Gastroesophageal sphincter (tissue), 3 donors: ENCODE results near the gene DNTT.

Experiments
- POLR2A ChIP-seq, 2 donors: fragments of 450-650 bp; IDR thresholded peaks; one replicate each; pipeline ENCODE4 v1.6.1; 2017; ENCODE audit warnings: antibody characterized with exemption in 2 of 2, mild to moderate bottlenecking in 2 of 2, moderate library complexity in 1 of 2
- TF ChIP-seq, protein P1 (sequence below), 4 experiments: fragments of 200-600 bp in 2 of 4; fragments of 450-650 bp in 2 of 4; sonication (generic) in 1 of 4; IDR thresholded peaks; one replicate each; pipeline ENCODE4 v1.5.1; 2017 to 2019; ENCODE audit warnings: antibody characterized with exemption in 4 of 4, mild to moderate bottlenecking in 2 of 4, moderate library complexity in 2 of 4

DNA sequence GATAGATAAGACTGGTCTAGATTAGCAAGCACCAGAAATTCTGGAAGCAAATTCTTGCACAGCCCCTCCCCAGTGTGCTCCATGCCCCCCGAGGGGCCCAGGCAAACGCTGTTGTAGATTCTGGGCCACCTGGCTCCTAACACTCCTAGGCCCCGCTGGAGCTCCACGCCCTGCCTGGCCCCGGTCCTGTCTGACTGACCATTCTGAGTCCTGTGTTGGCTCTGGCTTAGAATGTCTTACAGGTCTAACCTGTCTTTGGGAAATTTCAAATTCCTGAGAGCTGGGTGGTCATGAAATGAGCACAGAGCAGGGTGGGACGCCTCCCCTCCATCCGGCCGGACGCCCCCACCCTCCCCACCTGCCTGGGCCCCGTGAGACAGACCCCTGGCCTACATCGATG, 67.1 kb downstream of the DNTT start:
- TF ChIP-seq, protein P1, sequence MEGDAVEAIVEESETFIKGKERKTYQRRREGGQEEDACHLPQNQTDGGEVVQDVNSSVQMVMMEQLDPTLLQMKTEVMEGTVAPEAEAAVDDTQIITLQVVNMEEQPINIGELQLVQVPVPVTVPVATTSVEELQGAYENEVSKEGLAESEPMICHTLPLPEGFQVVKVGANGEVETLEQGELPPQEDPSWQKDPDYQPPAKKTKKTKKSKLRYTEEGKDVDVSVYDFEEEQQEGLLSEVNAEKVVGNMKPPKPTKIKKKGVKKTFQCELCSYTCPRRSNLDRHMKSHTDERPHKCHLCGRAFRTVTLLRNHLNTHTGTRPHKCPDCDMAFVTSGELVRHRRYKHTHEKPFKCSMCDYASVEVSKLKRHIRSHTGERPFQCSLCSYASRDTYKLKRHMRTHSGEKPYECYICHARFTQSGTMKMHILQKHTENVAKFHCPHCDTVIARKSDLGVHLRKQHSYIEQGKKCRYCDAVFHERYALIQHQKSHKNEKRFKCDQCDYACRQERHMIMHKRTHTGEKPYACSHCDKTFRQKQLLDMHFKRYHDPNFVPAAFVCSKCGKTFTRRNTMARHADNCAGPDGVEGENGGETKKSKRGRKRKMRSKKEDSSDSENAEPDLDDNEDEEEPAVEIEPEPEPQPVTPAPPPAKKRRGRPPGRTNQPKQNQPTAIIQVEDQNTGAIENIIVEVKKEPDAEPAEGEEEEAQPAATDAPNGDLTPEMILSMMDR (IDR thresholded peaks at IDR 0.05), result no peak
- TF ChIP-seq POLR2A (IDR thresholded peaks at IDR 0.05), result no peak
